Smooth muscle cell (in vitro differentiated cells): Measurements from ENCODE around the gene MTSS2. TPM values are rescaled to one million over a fixed set of nuclear protein-coding genes. Genes with fewer than 3 reads are reported as not detected.

Source experiments
- DNase-seq: peaks from one replicate; lab custom pipeline; 2025; ENCODE audit not compliant: unreplicated experiment; lab: John Stamatoyannopoulos, UW
- H2AFZ ChIP-seq: fragments of 200-600 bp; sonication (generic); 2 replicates; pipeline ENCODE4 v1.6.0; 2016; ENCODE audit warnings: antibody characterized with exemption, low read depth, mild to moderate bottlenecking
- H3F3A ChIP-seq: fragments of 200-600 bp; sonication (generic); 2 replicates; pipeline ENCODE4 v1.6.0; 2017; ENCODE audit warnings: antibody characterized with exemption, low read depth
- H3K27ac ChIP-seq: fragments of 200-600 bp; sonication (generic); 2 replicates; pipeline ENCODE4 v1.5.1; 2016; ENCODE audit warnings: low read depth, mild to moderate bottlenecking
- H3K27me3 ChIP-seq: fragments of 200-600 bp; sonication (generic); 2 replicates; pipeline ENCODE4 v1.6.1; 2016; ENCODE audit warnings: low read depth, mild to moderate bottlenecking
- H3K36me3 ChIP-seq: fragments of 200-600 bp; sonication (generic); 2 replicates; pipeline ENCODE4 v1.5.1; 2016; ENCODE audit warnings: low read depth
- H3K4me1 ChIP-seq: fragments of 200-600 bp; sonication (generic); 2 replicates; pipeline ENCODE4 v1.5.1; 2016; ENCODE audit warnings: low read depth
- H3K4me2 ChIP-seq: fragments of 200-600 bp; sonication (generic); 2 replicates; pipeline ENCODE4 v1.6.0; 2016; ENCODE audit warnings: mild to moderate bottlenecking
- H3K4me3 ChIP-seq: fragments of 200-600 bp; sonication (generic); 2 replicates; pipeline ENCODE4 v1.5.1; 2016; ENCODE audit warnings: mild to moderate bottlenecking
- H3K79me2 ChIP-seq: fragments of 200-600 bp; sonication (generic); 2 replicates; pipeline ENCODE4 v1.6.0; 2016; ENCODE audit warnings: low read depth, mild to moderate bottlenecking
- H3K9ac ChIP-seq: fragments of 200-600 bp; sonication (generic); 2 replicates; pipeline ENCODE4 v1.6.0; 2016; ENCODE audit warnings: low read depth
- H3K9me3 ChIP-seq: fragments of 200-600 bp; sonication (generic); replicated peaks from 2 replicates; pipeline ENCODE4 v1.5.1; 2016; ENCODE audit warnings: low read depth
- H4K20me1 ChIP-seq: fragments of 200-600 bp; sonication (generic); 2 replicates; pipeline ENCODE4 v1.6.0; 2016; ENCODE audit warnings: low read depth
- WGBS: methylation state at CpG from one replicate; pipeline ENCODE4 v1.1.7; 2016; ENCODE audit warnings: low lambda C conversion rate; 5-methylcytosine and 5-hydroxymethylcytosine counted together
- polyA plus RNA-seq: library from polyadenylated mRNA; unstranded; fragments of >200 nt; fragmentation: Nextera tagmentation; extraction: Ambion mirVana; gene quantifications from 2 replicates; pipeline ENCODE4 v1.2.1, GENCODE V29; 2016
- total RNA-seq: library from RNA; depleted of rRNA; stranded (reverse); fragments of >200 nt; gene quantifications from 2 replicates; pipeline ENCODE4 v1.2.3, GENCODE V29; 2014
- TF ChIP-seq, protein P1 (sequence below): fragments of 200-600 bp; sonication (generic); IDR thresholded peaks from 2 replicates; pipeline ENCODE4 v1.5.1; 2017; ENCODE audit warnings: borderline replicate concordance, mild to moderate bottlenecking, antibody characterized with exemption; ENCODE audit not compliant: insufficient read depth, poor library complexity, severe bottlenecking

Gene MTSS2
- total and polyA plus RNA-seq, 2 experiments from 2014 or later: 4.2 to 19.5 TPM

GRCh38 chr16:70730944-70731343 lies 45.1 kb upstream of the MTSS2 start:
- H3K4me3 ChIP-seq: no peak overlapping the region
- peaks cover 12% of the 10 kb centered on the region for H3F3A ChIP-seq
- no peak overlapping the region for H3K4me2 ChIP-seq
- no peaks in the 10 kb centered on the region for H3K79me2 ChIP-seq
- peaks cover 4% of the 10 kb centered on the region for H3K4me1 ChIP-seq
- 97% methylated on average over 3 of the region's 3 CpGs for WGBS
- H3K9me3 ChIP-seq: no peaks in the 10 kb centered on the region
- H3K27ac ChIP-seq: no peak overlapping the region
- no peak for DNase-seq
- H4K20me1 ChIP-seq: no peaks in the 10 kb centered on the region
- TF ChIP-seq, protein P1, sequence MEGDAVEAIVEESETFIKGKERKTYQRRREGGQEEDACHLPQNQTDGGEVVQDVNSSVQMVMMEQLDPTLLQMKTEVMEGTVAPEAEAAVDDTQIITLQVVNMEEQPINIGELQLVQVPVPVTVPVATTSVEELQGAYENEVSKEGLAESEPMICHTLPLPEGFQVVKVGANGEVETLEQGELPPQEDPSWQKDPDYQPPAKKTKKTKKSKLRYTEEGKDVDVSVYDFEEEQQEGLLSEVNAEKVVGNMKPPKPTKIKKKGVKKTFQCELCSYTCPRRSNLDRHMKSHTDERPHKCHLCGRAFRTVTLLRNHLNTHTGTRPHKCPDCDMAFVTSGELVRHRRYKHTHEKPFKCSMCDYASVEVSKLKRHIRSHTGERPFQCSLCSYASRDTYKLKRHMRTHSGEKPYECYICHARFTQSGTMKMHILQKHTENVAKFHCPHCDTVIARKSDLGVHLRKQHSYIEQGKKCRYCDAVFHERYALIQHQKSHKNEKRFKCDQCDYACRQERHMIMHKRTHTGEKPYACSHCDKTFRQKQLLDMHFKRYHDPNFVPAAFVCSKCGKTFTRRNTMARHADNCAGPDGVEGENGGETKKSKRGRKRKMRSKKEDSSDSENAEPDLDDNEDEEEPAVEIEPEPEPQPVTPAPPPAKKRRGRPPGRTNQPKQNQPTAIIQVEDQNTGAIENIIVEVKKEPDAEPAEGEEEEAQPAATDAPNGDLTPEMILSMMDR: no peak
- no peak overlapping the region for H3K9ac ChIP-seq
- no peak overlapping the region for H2AFZ ChIP-seq
- no peaks in the 10 kb centered on the region for H3K27me3 ChIP-seq
- H3K36me3 ChIP-seq: no peaks in the 10 kb centered on the region

DNA sequence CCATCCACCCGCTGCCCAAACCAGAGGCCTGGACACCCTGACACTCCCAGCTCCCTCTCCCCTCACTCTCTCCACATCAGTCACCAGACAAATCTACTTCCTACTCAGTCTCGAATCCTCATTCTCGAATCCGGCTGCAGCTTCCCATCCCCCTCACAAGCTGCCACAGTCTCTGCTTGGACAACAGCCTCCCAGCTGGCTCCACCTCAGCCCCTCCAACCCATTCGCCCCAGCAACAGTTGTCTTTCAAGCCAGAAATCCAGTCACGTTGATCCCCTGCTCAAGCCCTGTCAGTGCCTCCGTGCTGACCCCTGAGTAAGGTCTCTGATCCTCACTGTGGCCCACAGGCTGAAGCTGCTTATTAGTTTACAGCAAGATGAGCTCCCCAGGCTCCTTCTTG lies 44.2 kb upstream of the MTSS2 start:
- TF ChIP-seq, protein P1: no peak
- no peaks in the 10 kb centered on the region for H3K9me3 ChIP-seq
- H3K27me3 ChIP-seq: no peaks in the 10 kb centered on the region
- no peak overlapping the region for H3K4me3 ChIP-seq
- no peak overlapping the region for H3K4me2 ChIP-seq
- H4K20me1 ChIP-seq: no peaks in the 10 kb centered on the region
- H2AFZ ChIP-seq: no peak overlapping the region
- no peaks in the 10 kb centered on the region for H3K36me3 ChIP-seq
- H3K27ac ChIP-seq: no peak overlapping the region
- peaks cover 11% of the 10 kb centered on the region for H3K4me1 ChIP-seq
- no peaks in the 10 kb centered on the region for H3K79me2 ChIP-seq
- H3F3A ChIP-seq: peaks cover 4% of the 10 kb centered on the region
- WGBS: 30% methylated on average over 6 of the region's 7 CpGs
- no peak overlapping the region for H3K9ac ChIP-seq
- no peak for DNase-seq

DNA sequence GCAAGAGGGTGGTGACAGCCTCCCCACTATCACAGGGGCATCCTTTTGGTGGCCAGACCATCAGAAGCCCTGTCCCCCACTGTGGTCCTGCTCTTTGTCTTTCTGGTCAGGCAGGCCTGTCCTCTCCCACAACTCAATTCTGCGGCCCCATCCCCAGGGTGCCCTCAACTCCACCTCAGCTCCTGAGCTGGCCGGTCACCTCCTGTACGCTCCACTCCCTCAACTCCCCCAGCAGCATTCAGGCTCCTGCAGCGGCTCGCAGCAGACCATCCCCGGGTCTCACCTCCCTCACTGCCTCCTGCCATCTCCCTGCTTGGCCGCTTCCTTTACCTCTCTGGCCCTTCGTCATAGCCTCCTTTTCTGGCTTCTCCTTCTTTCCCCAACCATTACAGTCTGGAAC lies 43.4 kb upstream of the MTSS2 start:
- Histone ChIP-seq H3K27me3 (no peaks in the 10 kb centered on the region), H3K4me1 (peaks cover 11% of the 10 kb centered on the region), H3K79me2 (no peaks in the 10 kb centered on the region), H3K9ac (no peak overlapping the region), H3K9me3 (no peaks in the 10 kb centered on the region), H3K4me3 (no peak overlapping the region), H4K20me1 (no peaks in the 10 kb centered on the region), H3K27ac (no peak overlapping the region), H3K4me2 (no peak overlapping the region), H3F3A (no peaks in the 10 kb centered on the region), H3K36me3 (no peaks in the 10 kb centered on the region), H2AFZ (no peak overlapping the region)
- DNase-seq: no peak
- TF ChIP-seq, protein P1: no peak
- WGBS: 98% methylated on average over 8 of the region's 8 CpGs

DNA sequence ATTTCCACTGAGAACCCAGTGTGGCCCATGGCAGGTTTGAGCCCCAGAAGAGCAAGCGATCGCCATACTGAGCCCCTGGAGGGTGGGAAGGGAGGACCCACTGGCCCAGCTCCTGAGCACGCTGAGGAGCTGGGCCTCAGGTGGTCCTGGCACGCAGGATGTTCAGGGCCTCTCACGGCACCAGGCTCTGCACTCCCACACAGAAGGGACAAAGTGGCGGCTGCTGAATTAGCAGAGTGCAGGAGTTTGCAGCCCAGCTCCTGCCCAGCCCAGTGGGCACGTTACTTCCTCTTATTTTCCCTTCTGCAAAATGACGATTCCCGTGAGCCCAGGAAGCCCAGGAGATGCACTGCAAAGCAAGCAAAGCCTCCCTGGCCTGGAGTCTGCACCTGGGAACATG lies 42.3 kb upstream of the MTSS2 start:
- Histone ChIP-seq H4K20me1 (no peaks in the 10 kb centered on the region), H3K27ac (no peak overlapping the region), H3K79me2 (no peaks in the 10 kb centered on the region), H2AFZ (no peak overlapping the region), H3K36me3 (no peaks in the 10 kb centered on the region), H3K4me3 (no peak overlapping the region), H3K9ac (no peak overlapping the region), H3K4me1 (peaks cover 11% of the 10 kb centered on the region), H3K4me2 (no peak overlapping the region), H3K9me3 (no peaks in the 10 kb centered on the region), H3F3A (no peaks in the 10 kb centered on the region), H3K27me3 (no peaks in the 10 kb centered on the region)
- TF ChIP-seq, protein P1: no peak
- WGBS: over 99% methylated on average over 9 of the region's 9 CpGs
- no peak for DNase-seq
